D721Med (cell line): ENCODE results near the gene ECD.

Source experiments
- DNase-seq: peaks from one replicate; pipeline ENCODE4 v3.0.0; 2011; ENCODE audit warnings: low spot score; ENCODE audit not compliant: insufficient read length
- FAIRE-seq: peaks from 2 replicates; lab custom pipeline; 2011; peaks lifted over from hg19 to GRCh38; lab: Jason Lieb, UNC
- CTCF ChIP-seq: IDR thresholded peaks from 2 replicates; pipeline ENCODE4 v1.5.1; 2012; ENCODE audit warnings: mild to moderate bottlenecking, control low read depth; ENCODE audit not compliant: insufficient read depth; ENCODE audit errors: missing control alignments

ECD gene

DNA sequence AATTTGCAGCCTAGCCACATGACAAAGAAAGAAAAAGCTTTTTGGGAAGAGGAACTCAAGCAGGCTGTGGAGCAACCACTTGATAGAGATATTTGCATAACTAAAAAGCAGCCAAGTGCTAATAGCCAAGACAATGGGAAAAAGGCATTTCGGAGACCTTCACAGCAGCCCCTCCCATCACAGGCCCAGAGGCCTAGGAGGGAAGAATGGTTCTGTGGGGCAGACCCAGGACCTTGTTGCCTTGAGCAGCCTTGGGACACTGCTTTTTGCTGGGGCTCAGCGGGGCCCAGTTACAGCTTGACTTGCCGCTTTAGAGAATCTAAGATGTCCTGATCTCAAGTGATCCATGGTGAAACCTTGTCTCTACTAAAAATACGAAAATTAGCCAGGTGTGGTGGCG is 38.6 kb upstream of the ECD start:
- FAIRE-seq, result no peak
- DNase-seq, result no peak
- no peak for TF ChIP-seq CTCF

- TF ChIP-seq CTCF, result no peak
- no peak for FAIRE-seq
- no peak for DNase-seq
Measured at GRCh38 chr10:73205890-73206289, 38.1 kb upstream of the ECD start.

- DNase-seq, result no peak
- FAIRE-seq, result no peak
- no peak for TF ChIP-seq CTCF
Measured at GRCh38 chr10:73205081-73205480, 37.3 kb upstream of the ECD start.

- FAIRE-seq (no peak), DNase-seq (no peak)
- TF ChIP-seq CTCF, result no peak
Measured at GRCh38 chr10:73190188-73190587, 22.4 kb upstream of the ECD start.

DNA sequence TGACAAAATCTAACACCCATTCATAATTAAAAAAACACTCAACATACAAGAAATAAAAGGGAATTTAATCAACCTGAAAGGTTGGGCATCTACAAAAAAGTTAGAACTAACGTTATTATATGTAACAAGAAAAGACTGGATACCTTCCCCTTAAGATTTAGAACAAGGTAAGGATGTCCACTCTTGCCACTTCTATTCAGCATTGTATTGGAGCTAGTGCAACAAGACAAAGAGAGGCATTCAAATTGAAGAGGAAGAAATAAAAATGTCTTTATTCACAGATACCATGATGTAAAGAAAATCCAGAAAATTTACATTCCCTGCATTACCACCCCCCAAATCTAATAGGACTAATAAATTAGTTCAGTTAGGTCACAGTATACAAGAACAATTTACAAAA is 18.5 kb upstream of the ECD start:
- DNase-seq (no peak), FAIRE-seq (no peak)
- no peak for TF ChIP-seq CTCF

DNA sequence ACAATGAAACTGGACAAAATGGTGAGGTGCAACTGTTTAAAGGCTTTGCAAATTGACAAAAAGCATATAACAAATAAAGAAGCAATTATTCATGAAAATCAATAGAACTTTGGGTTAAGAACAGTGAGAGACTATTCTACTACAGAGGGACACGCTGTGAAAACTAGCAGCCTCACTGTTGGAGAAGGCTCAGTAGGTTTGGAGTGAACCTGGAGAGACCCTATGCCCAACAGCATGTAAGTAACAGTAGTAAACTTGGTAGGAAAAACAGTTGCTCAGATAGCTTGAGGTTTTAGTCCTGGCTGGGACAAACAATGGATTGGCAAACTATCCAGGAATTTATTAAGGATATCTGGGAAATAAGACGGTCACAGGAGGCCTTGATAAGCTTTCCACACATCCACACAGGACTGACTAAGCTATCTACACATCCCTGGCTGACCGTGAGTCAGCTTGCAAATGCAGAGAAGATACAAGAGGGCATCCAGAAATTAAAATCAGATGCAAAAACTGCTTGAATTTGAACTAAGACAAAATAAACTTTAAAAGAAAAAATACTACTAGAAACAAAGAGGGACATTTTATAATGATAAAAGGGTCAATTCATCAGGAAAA is 16.0 kb upstream of the ECD start:
- DNase-seq, result no peak
- FAIRE-seq, result no peak
- no peak for TF ChIP-seq CTCF

DNA sequence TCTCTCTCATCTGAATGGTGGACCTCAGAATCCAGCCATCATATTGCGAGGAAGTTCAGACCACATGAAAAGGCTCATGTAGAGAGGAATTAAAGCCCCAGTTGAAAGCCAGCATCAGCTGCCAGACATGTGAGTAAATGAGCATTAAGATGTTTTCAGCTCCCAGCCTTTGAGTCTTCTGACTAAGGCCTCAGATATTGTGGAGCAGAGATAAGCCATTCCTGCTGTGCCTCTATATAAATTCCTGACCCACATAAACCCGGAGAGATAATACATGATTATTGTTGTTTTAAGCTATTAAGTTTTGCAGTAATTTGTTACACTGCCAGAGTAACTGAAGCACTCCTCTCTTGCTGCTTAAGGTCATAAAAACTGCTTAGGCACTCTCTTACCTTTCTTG is 14.8 kb upstream of the ECD start:
- no peak for TF ChIP-seq CTCF
- DNase-seq (no peak), FAIRE-seq (no peak)
